IMR-90 (cell line): ENCODE results near the gene RIOK2.

ENCODE experiments used
- BHLHE40 ChIP-seq: fragments of 150-350 bp; IDR thresholded peaks from 2 replicates; pipeline ENCODE4 v1.6.1; 2016; ENCODE audit warnings: mild to moderate bottlenecking, low read depth, low read length
- CEBPB ChIP-seq: IDR thresholded peaks from 2 replicates; pipeline ENCODE4 v1.6.1; 2012; ENCODE audit warnings: low read depth, low read length, improper control_type of control experiment
- MAZ ChIP-seq: IDR thresholded peaks from 2 replicates; pipeline ENCODE4 v1.6.1; 2012; ENCODE audit warnings: low read depth, mild to moderate bottlenecking, low read length, improper control_type of control experiment, moderate library complexity, borderline replicate concordance
- MXI1 ChIP-seq: IDR thresholded peaks from 2 replicates; pipeline ENCODE4 v1.6.1; 2012; ENCODE audit warnings: low read depth, mild to moderate bottlenecking, low read length, moderate library complexity, borderline replicate concordance
- POLR2A ChIP-seq: IDR thresholded peaks from 2 replicates; pipeline ENCODE4 v1.6.1; 2012; ENCODE audit warnings: mild to moderate bottlenecking, low read depth, low read length
- TF ChIP-seq, protein P1 (sequence below): conservative IDR thresholded peaks from 2 replicates; pipeline ENCODE4 v1.5.1; 2012; ENCODE audit warnings: mild to moderate bottlenecking, low read depth, low read length, improper control_type of control experiment

DNA sequence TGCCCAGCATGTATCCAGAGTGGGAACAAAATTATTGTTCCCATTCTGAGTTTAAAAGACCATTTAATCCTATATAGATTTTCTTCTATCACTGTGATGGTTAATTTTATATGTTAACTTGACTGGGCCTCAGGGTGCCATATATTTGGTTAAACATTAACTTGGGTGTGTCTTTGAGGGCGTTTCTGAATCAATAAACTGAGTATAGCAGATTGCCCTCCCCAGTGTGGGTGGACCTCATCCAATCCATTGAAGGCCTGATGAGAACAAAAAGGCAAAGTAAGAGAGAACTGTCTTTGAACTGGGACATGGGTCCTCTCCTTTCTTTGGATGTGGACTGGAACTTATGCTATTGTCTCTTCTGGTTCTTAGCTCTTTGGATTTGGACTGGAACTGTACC is 17.3 kb downstream of the RIOK2 start:
- TF ChIP-seq, protein P1, sequence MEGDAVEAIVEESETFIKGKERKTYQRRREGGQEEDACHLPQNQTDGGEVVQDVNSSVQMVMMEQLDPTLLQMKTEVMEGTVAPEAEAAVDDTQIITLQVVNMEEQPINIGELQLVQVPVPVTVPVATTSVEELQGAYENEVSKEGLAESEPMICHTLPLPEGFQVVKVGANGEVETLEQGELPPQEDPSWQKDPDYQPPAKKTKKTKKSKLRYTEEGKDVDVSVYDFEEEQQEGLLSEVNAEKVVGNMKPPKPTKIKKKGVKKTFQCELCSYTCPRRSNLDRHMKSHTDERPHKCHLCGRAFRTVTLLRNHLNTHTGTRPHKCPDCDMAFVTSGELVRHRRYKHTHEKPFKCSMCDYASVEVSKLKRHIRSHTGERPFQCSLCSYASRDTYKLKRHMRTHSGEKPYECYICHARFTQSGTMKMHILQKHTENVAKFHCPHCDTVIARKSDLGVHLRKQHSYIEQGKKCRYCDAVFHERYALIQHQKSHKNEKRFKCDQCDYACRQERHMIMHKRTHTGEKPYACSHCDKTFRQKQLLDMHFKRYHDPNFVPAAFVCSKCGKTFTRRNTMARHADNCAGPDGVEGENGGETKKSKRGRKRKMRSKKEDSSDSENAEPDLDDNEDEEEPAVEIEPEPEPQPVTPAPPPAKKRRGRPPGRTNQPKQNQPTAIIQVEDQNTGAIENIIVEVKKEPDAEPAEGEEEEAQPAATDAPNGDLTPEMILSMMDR = no peak
- TF ChIP-seq POLR2A (no peak), MXI1 (no peak), CEBPB (no peak), MAZ (no peak), BHLHE40 (no peak)
